Osteoblast (primary cell): ENCODE data around the gene CGNL1. TPM values are rescaled to one million over a fixed set of nuclear protein-coding genes. Genes with fewer than 3 reads are reported as not detected.

Source experiments
- DNase-seq: peaks from one replicate; pipeline ENCODE4 v3.0.0; 2011; ENCODE audit warnings: low spot score, mixed read lengths; ENCODE audit not compliant: insufficient read length; ENCODE audit errors: missing footprints
- H2AFZ ChIP-seq: 2 replicates; pipeline ENCODE4 v1.6.0; 2011; ENCODE audit warnings: mild to moderate bottlenecking, low read length
- H3K27ac ChIP-seq: 2 replicates; pipeline ENCODE4 v1.5.1; 2011; ENCODE audit warnings: mild to moderate bottlenecking, low read depth, low read length, moderate library complexity
- H3K27me3 ChIP-seq: 2 replicates; pipeline ENCODE4 v1.6.0; 2012; ENCODE audit warnings: mild to moderate bottlenecking, control low read depth, inconsistent platforms, low read length, moderate library complexity; ENCODE audit not compliant: insufficient read depth
- H3K36me3 ChIP-seq: 2 replicates; pipeline ENCODE4 v1.5.1; 2011; ENCODE audit warnings: mild to moderate bottlenecking, low read length, control low read depth, moderate library complexity; ENCODE audit not compliant: insufficient read depth
- H3K4me1 ChIP-seq: 2 replicates; pipeline ENCODE4 v1.5.1; 2011; ENCODE audit warnings: mild to moderate bottlenecking, low read length, control low read depth, moderate library complexity; ENCODE audit not compliant: insufficient read depth
- H3K4me2 ChIP-seq: 2 replicates; pipeline ENCODE4 v1.6.0; 2011; ENCODE audit warnings: mild to moderate bottlenecking, low read length; ENCODE audit not compliant: insufficient read depth
- H3K4me3 ChIP-seq: fragments of 200-600 bp; sonication (generic); 3 replicates; pipeline ENCODE4 v1.5.1; 2012; ENCODE audit warnings: mild to moderate bottlenecking, low read length, inconsistent platforms; ENCODE audit not compliant: insufficient read depth
- H3K79me2 ChIP-seq: 2 replicates; pipeline ENCODE4 v1.6.0; 2012; ENCODE audit warnings: mild to moderate bottlenecking, low read length, control low read depth, inconsistent platforms; ENCODE audit not compliant: insufficient read depth
- H3K9me3 ChIP-seq: 2 replicates; pipeline ENCODE4 v1.5.1; 2011; ENCODE audit warnings: low read depth, low read length, control low read depth
- H4K20me1 ChIP-seq: 2 replicates; pipeline ENCODE4 v1.6.0; 2012; ENCODE audit warnings: mild to moderate bottlenecking, low read length, control low read depth; ENCODE audit not compliant: insufficient read depth
- total RNA-seq: library from RNA; depleted of rRNA; stranded (reverse); fragments of >200 nt; gene quantifications from 2 replicates; pipeline ENCODE4 v1.2.3, GENCODE V29; 2012
- TF ChIP-seq, protein P1 (sequence below): IDR thresholded peaks from 2 replicates; pipeline ENCODE4 v1.5.1; 2011; ENCODE audit warnings: mild to moderate bottlenecking, low read depth, low read length, moderate library complexity; ENCODE audit errors: extremely low read depth

The CGNL1 gene
- total RNA-seq, 1 donor: 1.1 TPM

DNA sequence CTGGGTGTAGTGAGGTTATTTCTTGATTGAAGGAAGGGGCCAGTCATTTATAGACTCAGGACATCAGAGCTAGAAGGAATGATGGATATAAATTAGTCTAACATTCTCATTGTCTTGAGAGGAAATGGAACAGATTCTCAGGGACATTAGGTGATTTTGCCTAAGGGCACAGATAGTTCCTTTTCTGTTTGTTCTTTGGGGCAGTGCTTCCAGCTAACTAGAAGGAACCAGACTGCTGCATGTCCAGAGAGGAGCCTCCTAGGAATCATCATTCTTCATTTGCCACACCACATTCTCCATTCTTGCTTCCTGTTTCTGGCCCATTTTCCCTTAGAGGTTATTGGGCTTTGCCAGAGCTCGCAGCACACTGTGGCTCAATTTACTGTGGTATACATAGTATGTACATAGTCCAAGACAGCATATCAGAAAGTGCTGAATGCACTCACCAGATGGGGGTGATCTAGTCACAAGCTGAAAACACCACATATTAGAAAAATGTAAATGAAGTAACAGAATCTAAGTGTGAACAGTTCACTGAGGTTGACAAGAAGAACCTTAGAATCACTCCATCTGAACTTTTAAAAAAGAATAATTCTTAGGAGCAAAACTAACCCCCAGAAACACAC, 152.7 kb downstream of the CGNL1 start:
- no peaks in the 10 kb centered on the region for H4K20me1 ChIP-seq
- H3K27me3 ChIP-seq: peaks cover 15% of the 10 kb centered on the region
- TF ChIP-seq, protein P1, sequence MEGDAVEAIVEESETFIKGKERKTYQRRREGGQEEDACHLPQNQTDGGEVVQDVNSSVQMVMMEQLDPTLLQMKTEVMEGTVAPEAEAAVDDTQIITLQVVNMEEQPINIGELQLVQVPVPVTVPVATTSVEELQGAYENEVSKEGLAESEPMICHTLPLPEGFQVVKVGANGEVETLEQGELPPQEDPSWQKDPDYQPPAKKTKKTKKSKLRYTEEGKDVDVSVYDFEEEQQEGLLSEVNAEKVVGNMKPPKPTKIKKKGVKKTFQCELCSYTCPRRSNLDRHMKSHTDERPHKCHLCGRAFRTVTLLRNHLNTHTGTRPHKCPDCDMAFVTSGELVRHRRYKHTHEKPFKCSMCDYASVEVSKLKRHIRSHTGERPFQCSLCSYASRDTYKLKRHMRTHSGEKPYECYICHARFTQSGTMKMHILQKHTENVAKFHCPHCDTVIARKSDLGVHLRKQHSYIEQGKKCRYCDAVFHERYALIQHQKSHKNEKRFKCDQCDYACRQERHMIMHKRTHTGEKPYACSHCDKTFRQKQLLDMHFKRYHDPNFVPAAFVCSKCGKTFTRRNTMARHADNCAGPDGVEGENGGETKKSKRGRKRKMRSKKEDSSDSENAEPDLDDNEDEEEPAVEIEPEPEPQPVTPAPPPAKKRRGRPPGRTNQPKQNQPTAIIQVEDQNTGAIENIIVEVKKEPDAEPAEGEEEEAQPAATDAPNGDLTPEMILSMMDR: no peak
- H3K27ac ChIP-seq: no peak overlapping the region
- no peaks in the 10 kb centered on the region for H3K79me2 ChIP-seq
- H3K4me3 ChIP-seq: no peak overlapping the region
- no peaks in the 10 kb centered on the region for H3K36me3 ChIP-seq
- H3K9me3 ChIP-seq: no peaks in the 10 kb centered on the region
- no peak overlapping the region for H2AFZ ChIP-seq
- DNase-seq: no peak
- no peak overlapping the region for H3K4me2 ChIP-seq
- H3K4me1 ChIP-seq: peaks cover 4% of the 10 kb centered on the region

DNA sequence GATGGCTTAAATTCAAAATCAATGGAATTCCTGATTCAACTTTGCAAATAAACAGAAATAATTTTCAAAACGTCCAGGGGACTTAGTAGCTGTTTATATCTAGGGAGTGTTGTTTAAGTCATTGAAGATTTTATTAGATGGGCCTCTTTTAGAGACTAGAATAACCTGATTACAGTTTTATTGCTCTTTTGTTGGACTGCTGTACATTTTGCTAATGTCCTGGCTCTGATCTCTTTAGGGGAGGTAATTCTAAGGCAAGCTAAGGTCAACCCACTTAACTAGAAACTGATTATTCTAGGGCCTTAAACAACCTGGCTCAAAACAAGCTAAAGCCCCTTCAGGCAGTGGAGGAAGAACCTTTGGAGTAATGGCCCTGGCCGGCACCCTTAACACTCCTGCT, 153.4 kb downstream of the CGNL1 start:
- H3K9me3 ChIP-seq: no peaks in the 10 kb centered on the region
- H4K20me1 ChIP-seq: no peaks in the 10 kb centered on the region
- no peaks in the 10 kb centered on the region for H3K36me3 ChIP-seq
- no peak for DNase-seq
- H3K4me2 ChIP-seq: no peak overlapping the region
- H3K79me2 ChIP-seq: no peaks in the 10 kb centered on the region
- peaks cover 4% of the 10 kb centered on the region for H3K4me1 ChIP-seq
- H3K27ac ChIP-seq: no peak overlapping the region
- H2AFZ ChIP-seq: no peak overlapping the region
- TF ChIP-seq, protein P1: no peak
- peaks cover 13% of the 10 kb centered on the region for H3K27me3 ChIP-seq
- no peak overlapping the region for H3K4me3 ChIP-seq

DNA sequence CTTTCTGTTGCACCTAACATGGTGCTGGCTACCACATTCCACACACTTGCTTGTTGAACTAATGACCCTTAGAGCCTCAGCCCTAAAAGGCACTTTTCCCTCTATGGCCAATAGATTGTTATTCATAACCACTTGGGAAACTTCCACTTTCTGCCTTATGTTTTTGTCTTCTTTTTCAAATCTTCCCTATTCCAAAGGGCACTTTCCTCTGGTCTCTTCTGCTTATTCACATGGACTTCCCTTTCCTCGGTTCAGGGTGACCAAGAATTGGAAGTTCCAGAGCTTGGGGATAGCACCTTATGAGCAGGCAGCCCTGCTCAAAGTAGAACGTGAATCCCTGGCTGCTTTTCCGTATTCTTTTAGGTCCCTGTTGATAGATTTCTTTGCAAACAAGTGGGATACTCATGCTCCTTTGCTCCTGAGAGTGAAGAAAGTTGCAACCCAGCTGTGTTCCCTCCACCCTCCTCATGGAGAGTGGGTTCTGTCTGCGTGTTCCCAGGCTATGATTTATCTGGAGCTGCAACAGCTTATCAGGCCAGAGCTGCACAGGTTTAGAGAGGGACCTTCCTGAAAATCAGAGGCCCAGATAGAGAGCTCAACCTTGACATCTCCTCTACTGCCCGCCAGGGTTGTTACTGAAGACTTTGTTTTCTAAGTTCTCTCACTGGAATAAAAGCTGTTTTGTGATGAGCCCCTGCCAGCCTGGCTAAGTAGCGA, 156.6 kb downstream of the CGNL1 start:
- no peaks in the 10 kb centered on the region for H3K79me2 ChIP-seq
- H3K4me2 ChIP-seq: no peak overlapping the region
- no peak overlapping the region for H3K4me3 ChIP-seq
- peaks cover 13% of the 10 kb centered on the region for H3K27me3 ChIP-seq
- H4K20me1 ChIP-seq: no peaks in the 10 kb centered on the region
- no peaks in the 10 kb centered on the region for H3K9me3 ChIP-seq
- no peak overlapping the region for H2AFZ ChIP-seq
- DNase-seq: no peak
- TF ChIP-seq, protein P1: no peak
- no peaks in the 10 kb centered on the region for H3K36me3 ChIP-seq
- H3K4me1 ChIP-seq: peaks cover 14% of the 10 kb centered on the region
- no peak overlapping the region for H3K27ac ChIP-seq

DNA sequence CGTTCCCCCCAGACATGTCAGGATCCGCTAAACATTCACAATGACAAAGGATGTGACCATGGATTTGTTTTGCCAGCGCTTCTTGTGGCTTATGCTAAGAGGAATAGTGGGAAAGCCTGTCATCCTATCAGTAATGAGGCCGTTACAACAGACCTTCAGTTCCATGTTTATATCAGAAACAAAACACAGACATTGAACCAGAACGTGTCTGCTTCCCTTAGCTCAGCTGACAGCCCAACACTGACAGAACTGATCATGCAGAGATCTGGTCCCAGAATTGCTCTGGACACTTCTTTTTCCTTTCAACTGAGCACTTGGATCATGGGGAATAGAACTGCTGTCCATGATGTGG, 157.1 kb downstream of the CGNL1 start:
- H3K36me3 ChIP-seq: no peaks in the 10 kb centered on the region
- H3K4me2 ChIP-seq: no peak overlapping the region
- no peak for DNase-seq
- TF ChIP-seq, protein P1: no peak
- H3K4me1 ChIP-seq: peaks cover 14% of the 10 kb centered on the region
- no peak overlapping the region for H2AFZ ChIP-seq
- H3K27ac ChIP-seq: no peak overlapping the region
- no peak overlapping the region for H3K4me3 ChIP-seq
- no peaks in the 10 kb centered on the region for H4K20me1 ChIP-seq
- no peaks in the 10 kb centered on the region for H3K9me3 ChIP-seq
- peaks cover 13% of the 10 kb centered on the region for H3K27me3 ChIP-seq
- no peaks in the 10 kb centered on the region for H3K79me2 ChIP-seq
